ENCODE data around the gene FOXJ1.

- TF ChIP-seq POLR2AphosphoS5 (IDR thresholded peaks at IDR 0.05; ENCODE audit: low read depth, low read length), result no peak
- no peak for TF ChIP-seq POLR2A (IDR thresholded peaks at IDR 0.05; ENCODE audit: low read depth, low read length)
Observed at GRCh38 chr17:76115138-76115754, 25.8 kb downstream of the FOXJ1 start.

Measured in GM12892 (cell line).